Neutrophil (primary cell): Measurements from ENCODE around the gene GFPT1.

ENCODE experiments used
- H3K27ac ChIP-seq: fragments of 200-600 bp; sonication (generic); 2 replicates; pipeline ENCODE4 v1.5.1; 2016; ENCODE audit warnings: mild to moderate bottlenecking, moderate library complexity
- H3K27me3 ChIP-seq: fragments of 200-600 bp; sonication (generic); 2 replicates; pipeline ENCODE4 v1.6.0; 2016; ENCODE audit warnings: mild to moderate bottlenecking
- H3K36me3 ChIP-seq: fragments of 200-600 bp; sonication (generic); 2 replicates; pipeline ENCODE4 v1.5.1; 2017
- H3K4me1 ChIP-seq, 2 experiments: fragments of 200-600 bp in 1 of 2; sonication (generic) in 1 of 2; 1 replicate in 1 of 2; 2 replicates in 1 of 2; pipeline versions ENCODE4 v1.5.1 to v1.6.1; 2013 to 2016; ENCODE audit warnings: low read depth in 1 of 2, low read length in 1 of 2, mild to moderate bottlenecking in 1 of 2, moderate library complexity in 1 of 2; ENCODE audit not compliant: control insufficient read depth in 1 of 2, insufficient read depth in 1 of 2
- H3K4me3 ChIP-seq, 2 experiments: fragments of 200-600 bp in 1 of 2; sonication (generic) in 1 of 2; 1 replicate in 1 of 2; 2 replicates in 1 of 2; pipeline ENCODE4 v1.5.1; 2013 to 2016; ENCODE audit warnings: low read depth in 1 of 2, low read length in 1 of 2, mild to moderate bottlenecking in 1 of 2, moderate library complexity in 1 of 2
- H3K9me3 ChIP-seq: fragments of 200-600 bp; sonication (generic); 2 replicates; pipeline ENCODE4 v1.5.1; 2016
- TF ChIP-seq, protein P1 (sequence below): fragments of 200-600 bp; sonication (generic); IDR thresholded peaks from 2 replicates; pipeline ENCODE4 v1.5.1; 2016; ENCODE audit warnings: antibody characterized with exemption

Gene GFPT1

DNA sequence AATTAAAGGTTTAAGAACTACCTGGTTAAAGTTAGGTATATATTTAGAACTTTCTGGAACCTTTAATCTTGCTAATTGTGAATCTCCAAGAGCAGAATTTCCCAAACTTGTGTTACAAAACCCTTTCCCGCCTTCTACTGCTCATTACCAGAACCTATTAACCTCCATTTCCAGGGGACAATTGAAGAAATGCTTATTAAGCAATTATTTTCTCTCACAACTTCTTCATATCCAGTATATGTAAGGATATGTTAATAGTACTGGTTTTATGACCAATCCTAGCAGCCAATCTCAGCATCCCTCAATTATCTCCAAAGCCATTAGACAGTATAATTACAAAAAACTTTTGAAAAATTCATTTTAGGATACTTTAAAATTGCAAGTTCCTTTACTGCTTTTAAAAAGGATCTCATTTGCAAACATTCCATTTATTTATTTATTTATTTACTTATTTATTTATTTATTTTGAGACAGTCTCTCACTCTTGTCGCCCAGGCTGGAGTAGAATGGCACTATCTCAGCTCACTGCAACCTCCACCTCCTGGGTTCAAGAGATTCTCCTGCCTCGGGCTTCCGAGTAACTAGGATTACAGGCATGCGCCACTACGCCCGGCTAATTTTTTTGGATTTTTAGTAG, 3.7 kb downstream of the GFPT1 start:
- no peak overlapping the region for H3K27ac ChIP-seq
- TF ChIP-seq, protein P1, sequence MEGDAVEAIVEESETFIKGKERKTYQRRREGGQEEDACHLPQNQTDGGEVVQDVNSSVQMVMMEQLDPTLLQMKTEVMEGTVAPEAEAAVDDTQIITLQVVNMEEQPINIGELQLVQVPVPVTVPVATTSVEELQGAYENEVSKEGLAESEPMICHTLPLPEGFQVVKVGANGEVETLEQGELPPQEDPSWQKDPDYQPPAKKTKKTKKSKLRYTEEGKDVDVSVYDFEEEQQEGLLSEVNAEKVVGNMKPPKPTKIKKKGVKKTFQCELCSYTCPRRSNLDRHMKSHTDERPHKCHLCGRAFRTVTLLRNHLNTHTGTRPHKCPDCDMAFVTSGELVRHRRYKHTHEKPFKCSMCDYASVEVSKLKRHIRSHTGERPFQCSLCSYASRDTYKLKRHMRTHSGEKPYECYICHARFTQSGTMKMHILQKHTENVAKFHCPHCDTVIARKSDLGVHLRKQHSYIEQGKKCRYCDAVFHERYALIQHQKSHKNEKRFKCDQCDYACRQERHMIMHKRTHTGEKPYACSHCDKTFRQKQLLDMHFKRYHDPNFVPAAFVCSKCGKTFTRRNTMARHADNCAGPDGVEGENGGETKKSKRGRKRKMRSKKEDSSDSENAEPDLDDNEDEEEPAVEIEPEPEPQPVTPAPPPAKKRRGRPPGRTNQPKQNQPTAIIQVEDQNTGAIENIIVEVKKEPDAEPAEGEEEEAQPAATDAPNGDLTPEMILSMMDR, result no peak
- no peaks in the 10 kb centered on the region for H3K9me3 ChIP-seq
- no peaks in the 10 kb centered on the region for H3K27me3 ChIP-seq
- H3K4me3 ChIP-seq, result no peak overlapping the region
- H3K4me1 ChIP-seq, result peaks cover 32 to 33% of the 10 kb centered on the region in 2 experiments
- H3K36me3 ChIP-seq, result no peaks in the 10 kb centered on the region

DNA sequence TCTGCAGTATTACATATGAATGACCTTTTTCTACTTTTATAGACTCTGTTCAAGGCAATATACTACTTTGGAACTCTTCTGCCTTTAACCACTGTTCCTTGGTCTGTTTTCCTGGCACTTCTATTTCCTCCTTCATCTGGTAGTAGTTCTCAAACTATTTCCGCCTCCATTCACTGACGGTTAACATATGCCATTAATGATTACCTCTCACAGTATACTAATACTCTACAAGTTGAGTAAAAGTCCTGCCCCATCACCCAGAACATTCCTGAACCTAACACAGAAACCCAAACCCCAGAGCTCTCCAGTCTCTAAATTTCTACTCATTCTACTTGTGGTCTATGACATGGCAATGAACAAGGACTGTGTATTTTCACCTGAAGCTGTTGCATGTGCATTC, 4.5 kb downstream of the GFPT1 start:
- Histone ChIP-seq H3K27me3 (no peaks in the 10 kb centered on the region), H3K4me1 (peaks cover 26 to 28% of the 10 kb centered on the region in 2 experiments), H3K9me3 (no peaks in the 10 kb centered on the region), H3K4me3 (no peak overlapping the region), H3K36me3 (no peaks in the 10 kb centered on the region), H3K27ac (peak overlapping the region; percentile 24)
- TF ChIP-seq, protein P1, result no peak

DNA sequence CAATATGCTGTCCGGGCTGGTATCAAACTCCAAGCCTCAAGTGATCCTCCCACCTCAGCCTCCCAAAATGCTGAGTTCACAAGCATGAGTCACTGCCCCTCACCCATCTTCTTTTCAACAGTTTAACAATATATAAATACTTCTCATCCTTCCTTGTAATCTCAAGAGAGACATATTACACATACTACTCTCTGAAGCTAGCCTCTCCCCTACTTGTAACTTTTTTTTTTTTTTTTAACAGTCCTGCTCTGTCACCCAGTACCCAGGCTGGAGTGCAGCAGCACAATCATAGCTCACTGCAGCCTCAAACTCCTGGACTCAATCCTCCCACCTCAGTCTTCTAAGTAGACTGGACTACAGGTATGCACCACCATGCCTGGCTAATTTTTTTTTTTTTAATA, 5.7 kb downstream of the GFPT1 start:
- H3K4me3 ChIP-seq, result no peak overlapping the region
- TF ChIP-seq, protein P1, result no peak
- no peaks in the 10 kb centered on the region for H3K9me3 ChIP-seq
- H3K4me1 ChIP-seq, result peaks cover 18 to 23% of the 10 kb centered on the region in 2 experiments
- no peaks in the 10 kb centered on the region for H3K27me3 ChIP-seq
- H3K36me3 ChIP-seq, result no peaks in the 10 kb centered on the region
- no peak overlapping the region for H3K27ac ChIP-seq

DNA sequence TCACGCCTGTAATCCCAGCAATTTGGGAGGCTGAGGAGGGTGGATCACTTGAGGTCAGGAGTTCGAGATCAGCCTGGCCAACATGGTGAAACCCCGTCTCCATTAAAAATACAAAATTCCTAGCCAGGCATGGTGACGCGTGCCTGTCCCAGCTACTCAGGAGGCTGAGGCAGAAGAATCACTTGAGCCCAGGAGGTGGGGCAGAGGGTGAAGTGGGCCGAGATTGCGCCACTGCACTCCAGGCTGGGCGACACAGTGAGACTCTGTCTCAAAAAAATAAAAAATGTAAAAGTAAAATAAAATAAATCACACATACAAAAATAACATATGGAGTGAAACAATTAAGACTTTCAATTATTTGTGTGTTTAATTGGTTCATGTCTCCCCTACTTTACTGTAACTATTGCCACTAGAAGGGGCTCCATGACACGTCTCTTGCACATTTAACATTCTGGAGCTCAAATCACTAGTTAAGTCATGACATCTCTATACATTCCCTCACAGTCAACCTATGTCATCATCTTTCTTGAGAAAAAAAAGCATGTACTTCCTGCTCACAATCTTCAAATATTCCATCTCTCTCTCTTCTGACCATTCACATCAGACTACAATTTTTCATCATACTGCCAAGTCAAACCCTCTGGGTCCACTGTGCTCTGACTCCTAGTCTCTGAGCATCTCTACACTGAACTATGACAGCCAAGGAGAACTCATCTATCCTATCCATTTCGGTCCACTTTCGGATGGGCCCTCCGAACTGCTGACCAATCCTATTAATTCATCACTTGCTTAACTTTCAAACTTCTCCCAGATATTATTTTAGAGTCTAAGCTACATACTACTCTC, 6.7 kb downstream of the GFPT1 start:
- TF ChIP-seq, protein P1, result no peak
- H3K4me1 ChIP-seq, result peaks cover 9 to 14% of the 10 kb centered on the region in 2 experiments
- H3K27me3 ChIP-seq, result no peaks in the 10 kb centered on the region
- H3K27ac ChIP-seq, result no peak overlapping the region
- no peaks in the 10 kb centered on the region for H3K36me3 ChIP-seq
- no peak overlapping the region for H3K4me3 ChIP-seq
- no peaks in the 10 kb centered on the region for H3K9me3 ChIP-seq

DNA sequence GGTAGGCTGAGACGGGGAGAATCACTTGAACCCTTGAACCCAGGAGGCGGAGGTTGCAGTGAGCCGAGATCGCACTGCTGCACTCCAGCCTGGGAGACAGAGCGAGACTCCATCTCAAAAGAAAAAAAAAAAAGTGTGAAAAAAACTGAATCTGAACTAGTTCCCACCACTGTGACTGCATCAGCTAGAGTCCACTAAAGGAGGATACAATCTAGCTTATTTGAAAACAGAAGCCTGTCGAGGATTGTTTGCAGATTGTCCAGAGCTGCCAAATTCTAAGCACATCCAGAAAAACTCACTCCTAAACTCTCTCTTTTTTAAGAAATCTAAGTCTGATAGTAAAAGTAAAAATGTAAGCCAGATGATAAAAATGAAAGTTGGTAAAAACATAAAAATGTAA, 10.6 kb downstream of the GFPT1 start:
- H3K27ac ChIP-seq, result no peak overlapping the region
- no peaks in the 10 kb centered on the region for H3K27me3 ChIP-seq
- TF ChIP-seq, protein P1, result no peak
- H3K36me3 ChIP-seq, result peaks cover 5% of the 10 kb centered on the region
- no peaks in the 10 kb centered on the region for H3K4me1 ChIP-seq
- H3K4me3 ChIP-seq, result no peak overlapping the region
- H3K9me3 ChIP-seq, result no peaks in the 10 kb centered on the region
